Inferior parietal cortex (tissue), 1 donor: ENCODE measurements around the gene GPR4.

ENCODE experiments used
- DNase-seq: peaks from one replicate; pipeline ENCODE4 v3.0.0-alpha.2; 2016; ENCODE audit errors: extremely low spot score

The GPR4 gene

GRCh38 chr19:45554481-45554880 lies 47.5 kb downstream of the GPR4 start:
- no peak for DNase-seq

GRCh38 chr19:45553464-45553863 lies 48.5 kb downstream of the GPR4 start:
- no peak for DNase-seq

GRCh38 chr19:45547965-45548609 lies 53.9 kb downstream of the GPR4 start:
- DNase-seq, result no peak

GRCh38 chr19:45547211-45547770 lies 54.7 kb downstream of the GPR4 start:
- no peak for DNase-seq

GRCh38 chr19:45542234-45542668 lies 59.8 kb downstream of the GPR4 start:
- DNase-seq, result no peak
